Testis (tissue), 3 donors: Measurements from ENCODE around the gene SLC29A3. TPM values are rescaled to one million over a fixed set of nuclear protein-coding genes. Genes with fewer than 3 reads are reported as not detected.
A peak's percentile ranks its signal among the peaks of the same experiment; 100 is the strongest.

Experiments used
- DNase-seq: peaks from one replicate; pipeline ENCODE4 v3.0.0-alpha.2; 2019
- H3K27ac ChIP-seq, 2 donors: fragments of 200-600 bp; sonication (generic); one replicate each; pipeline ENCODE4 v1.5.1; 2019
- H3K27me3 ChIP-seq: fragments of 200-600 bp; sonication (generic); one replicate; pipeline ENCODE4 v1.5.1; 2019
- H3K36me3 ChIP-seq: fragments of 200-600 bp; sonication (generic); one replicate; pipeline ENCODE4 v1.5.1; 2017; ENCODE audit warnings: low read depth; ENCODE audit errors: missing control alignments
- H3K4me1 ChIP-seq: fragments of 200-600 bp; sonication (generic); one replicate; pipeline ENCODE4 v1.5.1; 2019
- H3K4me3 ChIP-seq, 2 donors: fragments of 200-600 bp; sonication (generic); one replicate each; pipeline ENCODE4 v1.5.1; 2017 to 2019
- H3K9me3 ChIP-seq: fragments of 200-600 bp; sonication (generic); one replicate; pipeline ENCODE4 v1.5.1; 2017
- CTCF ChIP-seq, 3 experiments: fragments of 450-650 bp in 2 of 3; fragments of 200-600 bp in 1 of 3; sonication (generic) in 1 of 3; IDR thresholded peaks; one replicate each; pipeline ENCODE4 v1.5.1; 2016 to 2019; ENCODE audit warnings: antibody characterized with exemption in 3 of 3, mild to moderate bottlenecking in 2 of 3, moderate library complexity in 1 of 3
- POLR2A ChIP-seq: fragments of 450-650 bp; IDR thresholded peaks from one replicate; pipeline ENCODE4 v1.6.1; 2017; ENCODE audit warnings: antibody characterized with exemption, mild to moderate bottlenecking, moderate library complexity
- WGBS, 2 donors: methylation state at CpG; one replicate each; pipeline ENCODE4 v1.1.5; 2018; 5-methylcytosine and 5-hydroxymethylcytosine counted together
- intact Hi-C: fragments of 100-400 bp; cut with DNase I; formaldehyde crosslinking; loops from one replicate; pipeline ENCODE4 v1.15.1; 2023; ENCODE audit warnings: low total_unique reads
- polyA plus RNA-seq: library from polyadenylated mRNA; stranded (reverse); fragments of 350-450 nt; fragmentation: Illumina TruSeq; extraction: RNeasy Lipid Tissue Mini Kit (QIAGEN cat#74804); gene quantifications from one replicate; pipeline ENCODE4 v1.2.3, GENCODE V29; 2014; ENCODE audit warnings: low read depth, low replicate concordance; ENCODE audit not compliant: insufficient read depth
- total RNA-seq, 2 donors: library from RNA; depleted of rRNA; stranded (reverse); fragments of >200 nt; gene quantifications; one replicate each; pipeline ENCODE4 v1.2.3, GENCODE V29; 2016

The SLC29A3 gene
- total and polyA plus RNA-seq, 3 donors from 2014 or later, result 10.7 to 14.0 (median 12.7) TPM

GRCh38 chr10:71369602-71370001 lies 50.5 kb downstream of the SLC29A3 start:
- TF ChIP-seq POLR2A, result no peak
- TF ChIP-seq CTCF (IDR thresholded peaks at IDR 0.05), result no peak
- DNase-seq, result no peak
- no peaks in the 10 kb centered on the region for H3K9me3 ChIP-seq
- no peaks in the 10 kb centered on the region for H3K27me3 ChIP-seq
- H3K4me1 ChIP-seq, result no peaks in the 10 kb centered on the region
- H3K36me3 ChIP-seq, result no peaks in the 10 kb centered on the region
- H3K4me3 ChIP-seq, result no peak overlapping the region
- 90 to 92% methylated on average over 1 of the region's 1 CpG for WGBS, 2 donors
- no peak overlapping the region for H3K27ac ChIP-seq
- intact Hi-C loops, result no loop called here

GRCh38 chr10:71370031-71370430 lies 51.0 kb downstream of the SLC29A3 start:
- Histone ChIP-seq H3K36me3 (no peaks in the 10 kb centered on the region), H3K27ac (no peak overlapping the region), H3K9me3 (no peaks in the 10 kb centered on the region), H3K27me3 (no peaks in the 10 kb centered on the region), H3K4me1 (no peaks in the 10 kb centered on the region), H3K4me3 (no peak overlapping the region)
- TF ChIP-seq CTCF (IDR thresholded peaks at IDR 0.05) (no peak), POLR2A (no peak)
- intact Hi-C loops, result no loop called here
- WGBS, 2 donors, result 80 to 81% methylated on average over 3 of the region's 3 CpGs
- no peak for DNase-seq

- H3K27ac ChIP-seq, result no peak overlapping the region
- intact Hi-C loops, result no loop called here
- H3K4me1 ChIP-seq, result peaks cover 4% of the 10 kb centered on the region
Observed at GRCh38 chr10:71371750-71372166, 52.7 kb downstream of the SLC29A3 start.

GRCh38 chr10:71372882-71373495 lies 53.9 kb downstream of the SLC29A3 start:
- Histone ChIP-seq H3K9me3 (no peaks in the 10 kb centered on the region), H3K4me1 (peaks cover 12% of the 10 kb centered on the region), H3K27ac (peak overlapping the region in 1 of 2 donors; percentile 11), H3K27me3 (no peaks in the 10 kb centered on the region), H3K4me3 (no peak overlapping the region), H3K36me3 (no peaks in the 10 kb centered on the region)
- WGBS, 2 donors, result 80 to 84% methylated on average over 10 of the region's 10 CpGs
- no peak for TF ChIP-seq CTCF (IDR thresholded peaks at IDR 0.05)
- TF ChIP-seq POLR2A, result no peak
- intact Hi-C loops, result no loop called here
- no peak for DNase-seq

More at GRCh38 chr10:71371750-71372166, 52.7 kb downstream of the SLC29A3 start:
- Histone ChIP-seq H3K27me3 (no peaks in the 10 kb centered on the region), H3K36me3 (no peaks in the 10 kb centered on the region), H3K9me3 (no peaks in the 10 kb centered on the region), H3K4me3 (no peak overlapping the region)
- DNase-seq, result no peak
- 70 to 73% methylated on average over 6 of the region's 6 CpGs for WGBS, 2 donors
- TF ChIP-seq CTCF (IDR thresholded peaks at IDR 0.05), result no peak
- TF ChIP-seq POLR2A, result no peak
